Measurements from ENCODE around the gene TPPP3.

DNA sequence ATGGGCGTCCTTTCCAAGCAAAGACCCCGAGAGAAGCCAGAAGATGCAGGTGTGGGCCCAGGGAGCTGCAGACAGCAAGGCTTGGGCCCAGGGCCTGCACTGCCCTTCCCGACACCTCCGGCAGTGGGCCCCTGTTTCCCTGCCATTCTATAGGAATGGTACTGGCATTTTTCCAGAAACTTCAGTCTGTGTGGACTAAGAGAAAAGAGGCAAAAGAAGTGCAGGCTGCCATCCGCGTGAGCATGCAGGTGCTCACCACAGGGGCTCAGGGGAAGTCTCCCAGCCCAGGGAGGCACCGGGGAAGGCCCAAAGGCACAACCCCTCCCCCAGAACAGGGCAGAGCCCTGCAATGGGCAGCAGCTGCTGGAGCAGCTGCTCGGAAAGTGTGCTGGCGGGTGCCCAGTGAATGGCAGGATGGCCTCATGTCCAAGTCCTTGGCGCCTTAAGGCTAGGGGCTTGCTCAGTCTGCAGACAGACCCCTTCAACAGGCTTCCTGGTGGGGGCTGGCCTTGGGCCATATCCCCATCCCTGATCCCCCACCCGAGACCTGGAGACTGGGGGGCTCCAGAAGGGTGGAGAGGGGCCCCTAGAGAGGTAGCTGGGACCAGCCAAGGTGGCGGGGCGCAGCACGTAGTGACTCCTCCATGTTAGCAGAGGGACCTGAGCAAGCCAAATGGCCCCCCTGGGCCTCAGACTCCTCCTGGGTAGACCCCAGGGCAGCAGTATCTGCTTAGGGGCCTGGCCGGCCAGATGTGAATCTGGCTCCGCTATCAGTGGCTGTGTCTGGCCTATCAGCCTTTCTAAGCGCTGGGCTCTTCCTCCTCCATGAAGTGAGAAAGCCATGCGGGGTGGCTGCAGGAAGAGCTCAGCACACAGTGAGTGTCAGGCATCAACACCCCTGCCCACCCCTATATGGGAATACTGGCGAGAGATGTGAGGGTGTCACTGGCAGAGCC is 6.7 kb upstream of the TPPP3 start:
- TF ChIP-seq CHD1 (IDR thresholded peaks at IDR 0.05; ENCODE audit: low read length) (no peak), UBTF (IDR thresholded peaks at IDR 0.05; ENCODE audit: borderline replicate concordance in 1 of 2, low read depth in 2 of 2, low read length in 2 of 2) (no peak), ZNF740 (CRISPR knock-in tag; IDR thresholded peaks at IDR 0.05) (no peak), ZNF740 (tag; IDR thresholded peaks at IDR 0.05) (no peak), BCLAF1 (IDR thresholded peaks at IDR 0.05; ENCODE audit: borderline replicate concordance in 1 of 2, control insufficient read depth in 1 of 2, low read depth in 2 of 2, low read length in 1 of 2) (no peak), SIN3B (IDR thresholded peaks at IDR 0.05; ENCODE audit: low read depth) (no peak), POLR2AphosphoS5 (IDR thresholded peaks at IDR 0.05; ENCODE audit: control insufficient read depth, insufficient read depth, low read depth, low read length) (no peak), JUN (IDR thresholded peaks at IDR 0.05; ENCODE audit: borderline replicate concordance, low read depth, low read length) (no peak), JUN (CRISPR knock-in tag; IDR thresholded peaks at IDR 0.05; ENCODE audit: borderline replicate concordance) (no peak), SIN3A (IDR thresholded peaks at IDR 0.05; ENCODE audit: borderline replicate concordance in 2 of 2, control insufficient read depth in 1 of 2, low read depth in 2 of 2, low read length in 2 of 2) (no peak), CTCF (IDR thresholded peaks at IDR 0.05 in 2 of 3, conservative IDR thresholded peaks at IDR 0.05 in 1 of 3; ENCODE audit: insufficient read depth in 2 of 3, low read depth in 1 of 3, low read length in 3 of 3) (no peak), TEAD2 (tag; IDR thresholded peaks at IDR 0.05) (no peak), L3MBTL2 (IDR thresholded peaks at IDR 0.05) (no peak), CREB1 (IDR thresholded peaks at IDR 0.05) (no peak), CREB1 (CRISPR knock-in tag; IDR thresholded peaks at IDR 0.05) (no peak)

Data from K562 (cell line).